Measurements from ENCODE around the gene ZNF587B. TPM values are rescaled to one million over a fixed set of nuclear protein-coding genes. Genes with fewer than 3 reads are reported as not detected.
"Not testable (repeated sequence)": the region's sequence is repeated elsewhere in the genome, so short reads cannot be mapped to it uniquely, and the experiment has no call there.

ZNF587B gene
- total RNA-seq, 4 donors from 2014 or later, result 16.1 to 34.4 (median 22.0) TPM

DNA sequence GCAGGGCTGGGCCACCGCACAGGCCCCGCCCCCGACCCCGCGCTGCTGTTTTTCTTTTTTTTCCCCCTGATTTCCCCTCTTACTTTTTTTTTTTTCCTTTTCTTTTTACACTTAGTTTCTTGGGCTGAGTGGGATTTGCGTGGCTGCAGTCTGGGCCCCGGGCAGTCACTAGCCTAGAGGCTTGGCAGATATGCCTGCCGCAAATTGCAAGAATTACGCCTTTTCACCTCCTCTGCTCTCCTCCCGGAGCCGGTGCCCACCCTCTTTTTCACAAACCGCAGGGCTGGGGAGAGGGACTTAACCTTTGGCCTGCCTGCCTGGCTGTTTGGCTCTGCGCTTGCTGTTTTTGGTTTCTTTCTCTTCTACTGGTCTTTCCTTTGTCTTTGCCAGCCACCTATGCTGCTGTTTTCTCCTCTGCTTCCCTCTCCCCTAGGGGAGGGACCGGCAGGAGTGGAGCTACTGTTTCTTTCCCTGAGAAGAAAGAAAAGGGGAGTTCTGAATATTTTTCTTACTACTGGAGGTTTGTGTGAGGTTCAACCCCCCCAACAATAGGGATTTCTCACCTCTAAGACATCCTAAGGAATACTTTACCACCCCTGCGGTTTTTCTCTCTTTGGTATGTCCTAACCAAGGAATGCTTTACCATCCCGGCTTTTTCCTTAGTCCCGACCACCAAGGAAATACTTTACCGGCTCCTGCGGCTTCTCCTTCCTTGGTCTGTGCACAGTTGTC is 26.3 kb upstream of the ZNF587B start:
- H3K4me3 ChIP-seq, result peak overlapping the region; percentile 48 to 72 (median 56)

DNA sequence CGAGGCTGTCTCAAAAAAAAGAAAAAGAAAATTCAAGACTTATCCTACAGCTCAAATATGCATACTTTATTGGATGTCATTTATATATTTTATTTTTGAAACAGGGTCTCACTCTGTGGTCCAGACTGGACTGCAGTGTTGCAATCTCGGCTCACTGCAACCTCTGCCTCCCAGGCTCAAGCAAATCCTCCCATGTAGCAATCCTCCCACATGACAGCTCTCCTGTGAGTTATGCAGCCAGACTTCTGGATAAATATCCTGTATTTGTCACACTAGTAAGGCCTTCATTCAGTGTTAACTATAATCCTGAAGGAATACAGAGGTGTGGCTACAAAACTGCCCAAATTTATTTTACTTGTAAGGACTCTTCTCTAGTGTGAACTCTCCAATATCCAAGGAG is 22.6 kb upstream of the ZNF587B start:
- in situ Hi-C loops (cut with MboI; ENCODE audit: low pct_ligation_motif_present in 1 of 4, low pct_unique_long_range_greater_than_20kb in 1 of 4, low sequenced_read_pairs in 3 of 4) (no loop called here), intact Hi-C loops (cut with DNase I; ENCODE audit: low total_unique reads) (no loop called here)
- WGBS, 2 donors (ENCODE audit: low coverage in 1 of 2), result 92 to 100% methylated on average over 1 to 2 of the region's 2 CpGs
- H3K4me3 ChIP-seq, result no peak overlapping the region
- no peak overlapping the region for H3K27ac ChIP-seq
- no peaks in the 10 kb centered on the region for H3K9me3 ChIP-seq
- peaks cover 0 to 54% (median 40%) of the 10 kb centered on the region in 4 donors for H3K4me1 ChIP-seq
- H3K27me3 ChIP-seq, result no peaks in the 10 kb centered on the region
- peaks cover 0 to 28% (median 10%) of the 10 kb centered on the region in 4 donors for H3K36me3 ChIP-seq
- DNase-seq, result no peak
- TF ChIP-seq POLR2AphosphoS5 (IDR thresholded peaks at IDR 0.05) (no peak), POLR2A (IDR thresholded peaks at IDR 0.05) (no peak), EP300 (IDR thresholded peaks at IDR 0.05; ENCODE audit: low read depth) (no peak)
- TF ChIP-seq, protein P1, sequence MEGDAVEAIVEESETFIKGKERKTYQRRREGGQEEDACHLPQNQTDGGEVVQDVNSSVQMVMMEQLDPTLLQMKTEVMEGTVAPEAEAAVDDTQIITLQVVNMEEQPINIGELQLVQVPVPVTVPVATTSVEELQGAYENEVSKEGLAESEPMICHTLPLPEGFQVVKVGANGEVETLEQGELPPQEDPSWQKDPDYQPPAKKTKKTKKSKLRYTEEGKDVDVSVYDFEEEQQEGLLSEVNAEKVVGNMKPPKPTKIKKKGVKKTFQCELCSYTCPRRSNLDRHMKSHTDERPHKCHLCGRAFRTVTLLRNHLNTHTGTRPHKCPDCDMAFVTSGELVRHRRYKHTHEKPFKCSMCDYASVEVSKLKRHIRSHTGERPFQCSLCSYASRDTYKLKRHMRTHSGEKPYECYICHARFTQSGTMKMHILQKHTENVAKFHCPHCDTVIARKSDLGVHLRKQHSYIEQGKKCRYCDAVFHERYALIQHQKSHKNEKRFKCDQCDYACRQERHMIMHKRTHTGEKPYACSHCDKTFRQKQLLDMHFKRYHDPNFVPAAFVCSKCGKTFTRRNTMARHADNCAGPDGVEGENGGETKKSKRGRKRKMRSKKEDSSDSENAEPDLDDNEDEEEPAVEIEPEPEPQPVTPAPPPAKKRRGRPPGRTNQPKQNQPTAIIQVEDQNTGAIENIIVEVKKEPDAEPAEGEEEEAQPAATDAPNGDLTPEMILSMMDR (IDR thresholded peaks at IDR 0.05), result no peak

More for the DNA sequence above, 26.3 kb upstream of the ZNF587B start:
- peaks cover 0 to 72% (median 52%) of the 10 kb centered on the region in 4 donors for H3K4me1 ChIP-seq
- intact Hi-C loops (cut with DNase I; ENCODE audit: low total_unique reads) (no loop called here), in situ Hi-C loops (cut with MboI; ENCODE audit: low pct_ligation_motif_present in 1 of 4, low pct_unique_long_range_greater_than_20kb in 1 of 4, low sequenced_read_pairs in 3 of 4) (no loop called here)
- no peaks in the 10 kb centered on the region for H3K9me3 ChIP-seq
- H3K27me3 ChIP-seq, result no peaks in the 10 kb centered on the region
- 8 to 12% methylated on average over 5 to 19 of the region's 19 CpGs for WGBS, 2 donors (ENCODE audit: low coverage in 1 of 2)
- peak overlapping the region; percentile 91 to 94 (median 92) for H3K27ac ChIP-seq
- TF ChIP-seq POLR2A (IDR thresholded peaks at IDR 0.05) (no peak), POLR2AphosphoS5 (IDR thresholded peaks at IDR 0.05) (peak in 1 of 3 donors; percentile 18)
- H3K36me3 ChIP-seq, result peaks cover 0 to 22% (median 4%) of the 10 kb centered on the region in 4 donors
- peak; percentile 26 for DNase-seq

DNA sequence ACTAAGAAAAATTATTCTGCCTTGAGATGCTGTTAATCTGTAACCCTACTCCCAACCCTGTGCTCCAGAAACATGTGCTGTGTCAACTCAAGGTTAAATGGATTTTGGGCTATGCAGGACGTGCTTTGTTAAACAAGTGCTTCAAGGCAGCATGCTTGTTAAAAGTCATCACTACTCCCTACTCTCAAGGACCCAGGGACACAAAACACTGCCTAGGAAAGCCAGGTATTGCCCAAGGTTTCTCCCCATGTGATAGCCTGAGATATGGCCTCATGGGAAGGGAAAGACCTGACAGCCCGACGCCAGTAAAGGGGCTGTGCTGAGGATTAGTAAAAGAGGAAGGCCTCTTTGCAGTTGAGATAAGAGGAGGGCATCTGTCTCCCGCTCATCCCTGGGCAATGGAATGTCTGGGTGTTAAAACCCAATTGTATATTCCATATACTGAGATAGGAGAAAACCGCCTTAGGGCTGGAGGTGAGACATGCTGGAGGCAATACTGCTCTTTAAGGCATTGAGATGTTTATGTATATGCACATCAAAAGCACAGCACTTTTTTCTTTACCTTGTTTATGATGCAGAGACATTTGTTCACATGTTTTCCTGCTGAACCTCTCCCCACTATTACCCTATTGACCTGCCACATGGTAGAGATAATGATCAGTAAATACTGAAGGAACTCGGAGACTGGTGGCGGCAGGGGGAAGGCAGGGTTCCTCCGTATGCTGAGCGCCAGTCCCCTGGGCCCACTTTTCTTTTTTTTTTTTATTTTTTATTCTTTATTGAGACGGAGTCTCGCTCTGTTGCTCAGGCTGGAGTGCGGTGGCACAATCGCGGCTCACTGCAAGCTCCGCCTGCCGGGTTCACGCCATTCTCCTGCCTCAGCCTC is 19.4 kb upstream of the ZNF587B start:
- H3K27me3 ChIP-seq; intact Hi-C loops (cut with DNase I; ENCODE audit: low total_unique reads); H3K9me3 ChIP-seq; H3K4me3 ChIP-seq; DNase-seq; in situ Hi-C loops (cut with MboI; ENCODE audit: low pct_ligation_motif_present in 1 of 4, low pct_unique_long_range_greater_than_20kb in 1 of 4, low sequenced_read_pairs in 3 of 4): not testable (repeated sequence)
- WGBS, 2 donors (ENCODE audit: low coverage in 1 of 2), result 53 to 71% methylated on average over 13 to 17 of the region's 17 CpGs
- Histone ChIP-seq H3K4me1 (peaks cover 4 to 47% (median 33%) of the 10 kb centered on the region in 4 donors), H3K36me3 (peaks cover 0 to 28% (median 12%) of the 10 kb centered on the region in 4 donors), H3K27ac (peak overlapping the region in 1 of 4 donors; percentile 38)

DNA sequence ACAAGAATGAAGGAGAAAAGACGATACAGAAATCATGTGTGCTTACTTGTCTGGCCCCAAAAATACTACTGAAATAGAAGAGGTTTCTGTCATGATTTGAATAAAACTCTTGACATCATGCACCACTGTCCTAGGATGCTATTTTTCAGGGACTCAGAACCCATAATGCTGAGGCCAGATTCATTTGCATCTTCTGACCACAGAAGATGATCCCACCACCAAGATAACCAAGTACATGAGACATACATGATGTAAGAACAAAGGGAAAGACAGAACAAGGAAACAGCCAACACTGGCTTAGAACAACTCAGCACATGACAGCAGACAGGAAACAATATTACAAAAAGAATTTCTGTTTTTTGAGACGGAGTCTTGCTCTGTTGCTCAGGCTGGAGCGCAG is 17.9 kb upstream of the ZNF587B start:
- H3K36me3 ChIP-seq, result peaks cover 0 to 25% (median 9%) of the 10 kb centered on the region in 4 donors
- WGBS, 2 donors (ENCODE audit: low coverage in 1 of 2), result 77 to 86% methylated on average over 3 of the region's 3 CpGs
- H3K4me1 ChIP-seq, result peaks cover 4 to 40% (median 27%) of the 10 kb centered on the region in 4 donors
- H3K27me3 ChIP-seq, result no peaks in the 10 kb centered on the region
- no peak overlapping the region for H3K4me3 ChIP-seq
- no peaks in the 10 kb centered on the region for H3K9me3 ChIP-seq
- intact Hi-C loops (cut with DNase I; ENCODE audit: low total_unique reads), result no loop called here
- DNase-seq, result no peak
- in situ Hi-C loops (cut with MboI; ENCODE audit: low pct_ligation_motif_present in 1 of 4, low pct_unique_long_range_greater_than_20kb in 1 of 4, low sequenced_read_pairs in 3 of 4), result no loop called here
- peak overlapping the region; percentile 11 to 56 (median 42) for H3K27ac ChIP-seq
- TF ChIP-seq, protein P1 (IDR thresholded peaks at IDR 0.05), result no peak
- TF ChIP-seq POLR2A (IDR thresholded peaks at IDR 0.05) (no peak), EP300 (IDR thresholded peaks at IDR 0.05; ENCODE audit: low read depth) (no peak), POLR2AphosphoS5 (IDR thresholded peaks at IDR 0.05) (no peak)

DNA sequence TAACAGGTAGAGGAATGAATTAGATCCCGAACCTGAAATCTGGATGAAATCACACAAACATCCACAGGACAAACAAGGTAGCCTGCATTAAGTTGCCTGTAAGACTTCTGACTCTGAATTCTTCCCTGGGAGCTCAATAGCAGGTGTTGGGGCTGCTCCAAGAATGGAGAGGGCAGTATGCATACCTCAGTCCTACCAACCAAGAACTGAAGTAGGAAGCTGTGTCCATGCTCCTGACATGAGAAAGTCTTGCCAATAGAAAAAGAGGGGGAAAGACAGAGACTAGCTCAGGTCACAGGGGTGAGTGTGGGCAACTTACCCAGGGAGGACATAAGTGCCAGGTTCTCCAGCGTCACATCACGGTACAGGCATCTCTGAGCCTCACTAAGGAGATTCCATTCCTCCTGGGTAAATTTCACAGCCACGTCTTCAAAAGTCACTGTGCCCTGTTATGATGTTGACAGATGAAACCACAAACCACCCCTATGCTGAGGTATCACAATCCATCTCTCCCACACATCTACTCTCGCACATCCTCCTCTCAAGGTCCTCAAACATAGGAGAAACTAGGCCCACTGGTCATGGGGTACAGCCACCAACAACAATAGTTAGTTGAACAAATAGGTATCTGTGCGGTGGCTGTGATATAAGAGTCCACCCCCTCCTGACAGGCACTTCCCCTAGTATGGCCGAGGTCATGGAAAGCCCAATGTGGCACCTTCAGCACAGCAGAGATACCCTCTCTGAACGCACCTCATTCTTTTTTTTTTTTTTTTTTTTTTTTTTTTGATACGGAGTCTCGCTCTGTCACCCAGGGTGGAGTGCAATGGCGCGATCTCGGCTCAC is 16.9 kb upstream of the ZNF587B start:
- in situ Hi-C loops (cut with MboI; ENCODE audit: low pct_ligation_motif_present in 1 of 4, low pct_unique_long_range_greater_than_20kb in 1 of 4, low sequenced_read_pairs in 3 of 4); H3K27me3 ChIP-seq; intact Hi-C loops (cut with DNase I; ENCODE audit: low total_unique reads); H3K9me3 ChIP-seq; DNase-seq: not testable (repeated sequence)
- H3K27ac ChIP-seq, result peak overlapping the region; percentile 83 to 88 (median 86)
- peaks cover 4 to 40% (median 27%) of the 10 kb centered on the region in 4 donors for H3K4me1 ChIP-seq
- 85 to 88% methylated on average over 4 to 13 of the region's 13 CpGs for whole genome bisulfite sequencing, 2 donors (ENCODE audit: low coverage in 1 of 2)
- H3K4me3 ChIP-seq, result peak overlapping the region in 3 of 4 donors; percentile 70 to 72 (median 71)
- H3K36me3 ChIP-seq, result peaks cover 0 to 18% (median 5%) of the 10 kb centered on the region in 4 donors
